HCT116 (cell line): ENCODE data around the gene FBXO8. TPM values are rescaled to one million over a fixed set of nuclear protein-coding genes. Genes with fewer than 3 reads are reported as not detected.

Experiments
- ATAC-seq: fragments of 200-7000 bp; cut with Tn5 transposase; 2 replicates; pipeline ENCODE4 v1.9.1; 2020; ENCODE audit warnings: mild to moderate bottlenecking, moderate library complexity
- BruUV-seq: library from RNA; stranded (reverse); fragments of 400-500 nt; replicated peaks from 2 replicates; lab custom pipeline; 2021; lab: Mats Ljungman, UMichigan
- CTCF ChIA-PET: fragments of 300-600 bp; sonication (Branson Sonifier 250); formaldehyde crosslinking; loops from one replicate; lab custom pipeline; 2021; ENCODE audit warnings: antibody characterized with exemption; lab: Charles Lee
- POLR2A ChIA-PET: fragments of 300-600, 350-600 bp; sonication (Branson Sonifier 250); formaldehyde crosslinking; loops from one replicate; lab custom pipeline; 2021; ENCODE audit warnings: antibody characterized with exemption; lab: Charles Lee
- RAD21 ChIA-PET, 2 experiments: fragments of 300-600 bp; sonication (Branson Sonifier 250); formaldehyde crosslinking; loops; one replicate each; lab custom pipeline; 2023; ENCODE audit warnings: low total read pairs in 2 of 2; ENCODE audit not compliant: uncharacterized antibody in 2 of 2, unreplicated experiment in 2 of 2, low non-redundant PET in 1 of 2; lab: Charles Lee
- DNase-seq: peaks from one replicate; pipeline ENCODE4 v3.0.0-alpha.2; 2010; ENCODE audit warnings: low read depth, low spot score
- H2AFZ ChIP-seq: fragments of 200-600 bp; shearing (Covaris generic), sonication (generic); 2 replicates; pipeline ENCODE4 v1.6.1; 2017; ENCODE audit warnings: low read depth, mixed run types, mixed read lengths, antibody characterized with exemption, low read length; ENCODE audit not compliant: poor library complexity, severe bottlenecking
- H3K27ac ChIP-seq: 2 replicates; pipeline ENCODE4 v1.5.1; 2012; ENCODE audit warnings: low read depth, low read length
- H3K27me3 ChIP-seq: fragments of 200-600 bp; sonication (generic); 2 replicates; pipeline ENCODE4 v1.6.1; 2016; ENCODE audit warnings: mixed run types, low read length, mixed read lengths; ENCODE audit not compliant: insufficient read depth
- H3K36me3 ChIP-seq, 2 experiments: fragments of 200-500 bp in 1 of 2; fragments of 200-600 bp in 1 of 2; sonication (Bioruptor generic) in 1 of 2; sonication (generic) in 1 of 2; 2 replicates each; pipeline versions ENCODE4 v1.5.1 to v1.6.1; 2014 to 2016; ENCODE audit warnings: low read length in 2 of 2, inconsistent platforms in 1 of 2, mixed read lengths in 1 of 2, mixed run types in 1 of 2; ENCODE audit not compliant: insufficient read depth in 2 of 2, control insufficient read depth in 1 of 2
- H3K4me1 ChIP-seq, 2 experiments: fragments of 200-600 bp in 1 of 2; sonication (generic) in 1 of 2; 2 replicates each; pipeline versions ENCODE4 v1.5.1 to v1.6.1; 2012 to 2017; ENCODE audit warnings: low read length in 2 of 2, inconsistent platforms in 1 of 2, mild to moderate bottlenecking in 1 of 2, mixed read lengths in 1 of 2, mixed run types in 1 of 2, moderate library complexity in 1 of 2; ENCODE audit not compliant: insufficient read depth in 2 of 2, control insufficient read depth in 1 of 2
- H3K4me2 ChIP-seq: fragments of 200-600 bp; sonication (generic); 2 replicates; pipeline ENCODE4 v1.6.1; 2017; ENCODE audit warnings: mixed run types, low read length, mixed read lengths
- H3K4me3 ChIP-seq, 2 experiments: fragments of 200-600 bp in 1 of 2; sonication (generic) in 1 of 2; replicated peaks in 1 of 2; 2 replicates each; pipeline ENCODE4 v1.5.1; 2011 to 2016; ENCODE audit warnings: low read length in 2 of 2, control low read depth in 1 of 2, low read depth in 1 of 2, mild to moderate bottlenecking in 1 of 2, mixed read lengths in 1 of 2, mixed run types in 1 of 2
- H3K79me2 ChIP-seq: fragments of 200-600 bp; sonication (generic); 2 replicates; pipeline ENCODE4 v1.6.1; 2017; ENCODE audit warnings: mild to moderate bottlenecking, mixed run types, low read length, moderate library complexity, mixed read lengths; ENCODE audit not compliant: insufficient read depth
- H3K9ac ChIP-seq: fragments of 200-600 bp; sonication (generic); 2 replicates; pipeline ENCODE4 v1.6.1; 2016; ENCODE audit warnings: low read length, mixed read lengths
- H3K9me2 ChIP-seq: fragments of 200-600 bp; sonication (generic), shearing (Covaris generic); 2 replicates; pipeline ENCODE4 v1.6.1; 2017; ENCODE audit warnings: mixed run types, mild to moderate bottlenecking, moderate library complexity; ENCODE audit not compliant: insufficient read depth
- H3K9me3 ChIP-seq, 2 experiments: fragments of 200-500 bp in 1 of 2; fragments of 200-600 bp in 1 of 2; sonication (Bioruptor generic) in 1 of 2; sonication (generic) in 1 of 2; 2 replicates each; pipeline ENCODE4 v1.6.1; 2014 to 2017; ENCODE audit warnings: low read length in 2 of 2, mixed read lengths in 2 of 2, inconsistent platforms in 1 of 2, low read depth in 1 of 2, mild to moderate bottlenecking in 1 of 2, mixed run types in 1 of 2, moderate library complexity in 1 of 2; ENCODE audit not compliant: control insufficient read depth in 1 of 2, insufficient read depth in 1 of 2
- H4K20me1 ChIP-seq: fragments of 200-600 bp; sonication (generic), shearing (Covaris generic); 2 replicates; pipeline ENCODE4 v1.6.1; 2017; ENCODE audit warnings: mixed run types, mild to moderate bottlenecking, moderate library complexity; ENCODE audit not compliant: insufficient read depth
- CEBPB ChIP-seq: IDR thresholded peaks from 2 replicates; pipeline ENCODE4 v1.6.1; 2012; ENCODE audit warnings: low read depth
- ELF1 ChIP-seq: IDR thresholded peaks from 2 replicates; pipeline ENCODE4 v1.6.1; 2012; ENCODE audit warnings: low read depth, borderline replicate concordance
- JUND ChIP-seq: IDR thresholded peaks from 2 replicates; pipeline ENCODE4 v1.6.1; 2012
- POLR2AphosphoS5 ChIP-seq: IDR thresholded peaks from 2 replicates; pipeline ENCODE4 v1.6.1; 2011; ENCODE audit warnings: mild to moderate bottlenecking, low read depth, low read length, moderate library complexity
- TCF7L2 ChIP-seq: IDR thresholded peaks from 2 replicates; pipeline ENCODE4 v1.7.0; 2011; ENCODE audit warnings: borderline replicate concordance, inconsistent platforms; ENCODE audit not compliant: insufficient read depth, insufficient read length; ENCODE audit errors: extremely low read depth
- YY1 ChIP-seq: IDR thresholded peaks from 2 replicates; pipeline ENCODE4 v1.6.1; 2011; ENCODE audit warnings: low read length, low read depth, moderate library complexity, mild to moderate bottlenecking; ENCODE audit not compliant: insufficient replicate concordance; ENCODE audit errors: extremely low read depth
- intact Hi-C: fragments of 100-400 bp; cut with micrococcal nuclease; formaldehyde crosslinking; loops from 2 replicates; pipeline ENCODE4 v1.10.0; 2022
- total RNA-seq: library from RNA; stranded (reverse); gene quantifications from one replicate; pipeline ENCODE4 v1.2.1, GENCODE V29; 2021; ENCODE audit not compliant: unreplicated experiment
- TF ChIP-seq, protein P1 (sequence below): IDR thresholded peaks from 2 replicates; pipeline ENCODE4 v1.6.1; 2012; ENCODE audit warnings: low read depth
- TF ChIP-seq, protein P2 (sequence below), 3 experiments: fragments of 200-600 bp in 1 of 3; sonication (generic) in 1 of 3; IDR thresholded peaks in 2 of 3; conservative IDR thresholded peaks in 1 of 3; 2 replicates each; pipeline ENCODE4 v1.5.1; 2012 to 2017; ENCODE audit warnings: low read depth in 2 of 3, low read length in 2 of 3, antibody characterized with exemption in 1 of 3, borderline replicate concordance in 1 of 3, control low read depth in 1 of 3, mild to moderate bottlenecking in 1 of 3, mixed read lengths in 1 of 3, mixed run types in 1 of 3, moderate library complexity in 1 of 3; ENCODE audit not compliant: insufficient read depth in 1 of 3
- TF ChIP-seq, protein P3 (sequence below): IDR thresholded peaks from 2 replicates; pipeline ENCODE4 v1.6.1; 2012

FBXO8 gene
- total RNA-seq, 1 experiment from 2014 or later, result 13.0 TPM

DNA sequence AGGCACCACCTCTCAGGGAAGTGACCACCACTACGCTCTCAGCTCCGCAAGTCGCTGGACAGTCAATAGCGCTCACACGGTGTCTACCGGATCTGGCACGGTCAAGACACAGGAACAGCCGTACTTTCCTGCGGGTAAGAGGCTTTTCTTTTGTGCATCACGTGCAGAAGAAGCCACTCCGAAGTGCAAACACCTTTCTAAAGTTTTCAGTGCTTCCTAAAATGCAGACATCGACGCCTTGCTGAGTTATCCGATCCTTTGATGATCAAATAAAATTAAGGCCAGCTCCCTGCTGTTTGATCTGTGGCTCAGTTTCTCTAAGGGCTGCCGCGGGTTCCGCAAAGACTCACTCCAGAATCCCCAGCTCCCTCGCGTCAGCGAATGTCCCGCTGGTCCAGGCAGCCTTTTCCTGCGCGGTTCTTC, 71.8 kb downstream of the FBXO8 start (continued):
- TF ChIP-seq, protein P1, sequence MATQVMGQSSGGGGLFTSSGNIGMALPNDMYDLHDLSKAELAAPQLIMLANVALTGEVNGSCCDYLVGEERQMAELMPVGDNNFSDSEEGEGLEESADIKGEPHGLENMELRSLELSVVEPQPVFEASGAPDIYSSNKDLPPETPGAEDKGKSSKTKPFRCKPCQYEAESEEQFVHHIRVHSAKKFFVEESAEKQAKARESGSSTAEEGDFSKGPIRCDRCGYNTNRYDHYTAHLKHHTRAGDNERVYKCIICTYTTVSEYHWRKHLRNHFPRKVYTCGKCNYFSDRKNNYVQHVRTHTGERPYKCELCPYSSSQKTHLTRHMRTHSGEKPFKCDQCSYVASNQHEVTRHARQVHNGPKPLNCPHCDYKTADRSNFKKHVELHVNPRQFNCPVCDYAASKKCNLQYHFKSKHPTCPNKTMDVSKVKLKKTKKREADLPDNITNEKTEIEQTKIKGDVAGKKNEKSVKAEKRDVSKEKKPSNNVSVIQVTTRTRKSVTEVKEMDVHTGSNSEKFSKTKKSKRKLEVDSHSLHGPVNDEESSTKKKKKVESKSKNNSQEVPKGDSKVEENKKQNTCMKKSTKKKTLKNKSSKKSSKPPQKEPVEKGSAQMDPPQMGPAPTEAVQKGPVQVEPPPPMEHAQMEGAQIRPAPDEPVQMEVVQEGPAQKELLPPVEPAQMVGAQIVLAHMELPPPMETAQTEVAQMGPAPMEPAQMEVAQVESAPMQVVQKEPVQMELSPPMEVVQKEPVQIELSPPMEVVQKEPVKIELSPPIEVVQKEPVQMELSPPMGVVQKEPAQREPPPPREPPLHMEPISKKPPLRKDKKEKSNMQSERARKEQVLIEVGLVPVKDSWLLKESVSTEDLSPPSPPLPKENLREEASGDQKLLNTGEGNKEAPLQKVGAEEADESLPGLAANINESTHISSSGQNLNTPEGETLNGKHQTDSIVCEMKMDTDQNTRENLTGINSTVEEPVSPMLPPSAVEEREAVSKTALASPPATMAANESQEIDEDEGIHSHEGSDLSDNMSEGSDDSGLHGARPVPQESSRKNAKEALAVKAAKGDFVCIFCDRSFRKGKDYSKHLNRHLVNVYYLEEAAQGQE, result no peak
- TF ChIP-seq TCF7L2, result no peak
- TF ChIP-seq, protein P2, sequence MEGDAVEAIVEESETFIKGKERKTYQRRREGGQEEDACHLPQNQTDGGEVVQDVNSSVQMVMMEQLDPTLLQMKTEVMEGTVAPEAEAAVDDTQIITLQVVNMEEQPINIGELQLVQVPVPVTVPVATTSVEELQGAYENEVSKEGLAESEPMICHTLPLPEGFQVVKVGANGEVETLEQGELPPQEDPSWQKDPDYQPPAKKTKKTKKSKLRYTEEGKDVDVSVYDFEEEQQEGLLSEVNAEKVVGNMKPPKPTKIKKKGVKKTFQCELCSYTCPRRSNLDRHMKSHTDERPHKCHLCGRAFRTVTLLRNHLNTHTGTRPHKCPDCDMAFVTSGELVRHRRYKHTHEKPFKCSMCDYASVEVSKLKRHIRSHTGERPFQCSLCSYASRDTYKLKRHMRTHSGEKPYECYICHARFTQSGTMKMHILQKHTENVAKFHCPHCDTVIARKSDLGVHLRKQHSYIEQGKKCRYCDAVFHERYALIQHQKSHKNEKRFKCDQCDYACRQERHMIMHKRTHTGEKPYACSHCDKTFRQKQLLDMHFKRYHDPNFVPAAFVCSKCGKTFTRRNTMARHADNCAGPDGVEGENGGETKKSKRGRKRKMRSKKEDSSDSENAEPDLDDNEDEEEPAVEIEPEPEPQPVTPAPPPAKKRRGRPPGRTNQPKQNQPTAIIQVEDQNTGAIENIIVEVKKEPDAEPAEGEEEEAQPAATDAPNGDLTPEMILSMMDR (IDR thresholded peaks at IDR 0.05 in 2 of 3, conservative IDR thresholded peaks at IDR 0.05 in 1 of 3; ENCODE audit: borderline replicate concordance in 1 of 3, insufficient read depth in 1 of 3, low read depth in 2 of 3, low read length in 2 of 3), result no peak
- TF ChIP-seq POLR2AphosphoS5, result no peak
- TF ChIP-seq, all 23 proteins: peak for 0

DNA sequence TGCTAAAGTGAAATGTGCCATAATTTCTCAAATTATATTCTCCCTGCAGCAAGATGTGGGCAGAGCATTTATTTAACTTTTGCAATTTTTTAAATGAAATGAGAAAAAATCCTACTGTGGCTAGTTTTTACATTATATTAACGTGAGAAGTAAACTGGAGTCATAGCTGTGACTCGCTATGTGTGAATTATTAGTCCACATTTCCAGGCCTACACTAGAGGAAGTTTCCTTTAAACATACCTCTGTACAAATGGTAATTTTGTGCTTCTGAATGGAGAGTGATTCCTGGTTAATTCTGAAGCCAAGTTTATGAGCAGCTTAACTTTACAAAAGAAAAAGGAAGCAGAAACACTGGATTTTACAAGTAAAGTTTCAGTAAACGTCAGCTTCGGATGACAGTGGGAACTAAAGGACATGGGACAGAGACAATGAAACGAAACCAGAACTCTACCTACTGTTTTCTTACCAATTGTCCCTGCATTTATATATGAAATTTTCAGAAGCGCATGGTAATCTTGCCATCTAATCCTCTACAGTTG, 72.4 kb downstream of the FBXO8 start:
- Histone ChIP-seq H3K27ac (no peak overlapping the region), H3K4me3 (no peak overlapping the region), H3K27me3 (peaks cover 5% of the 10 kb centered on the region), H3K36me3 (no peaks in the 10 kb centered on the region), H3K4me1 (no peaks in the 10 kb centered on the region), H3K9me3 (no peaks in the 10 kb centered on the region), H2AFZ (no peak overlapping the region), H3K9ac (no peak overlapping the region), H3K9me2 (no peaks in the 10 kb centered on the region), H4K20me1 (no peaks in the 10 kb centered on the region), H3K4me2 (no peak overlapping the region), H3K79me2 (no peaks in the 10 kb centered on the region)
- ChIA-PET POLR2A (interaction anchor here (0.8 kb wide), 1 partner anchor 9 kb away, joined by 3 read pairs; no protein-coding TSS in a partner anchor), RAD21 (interaction anchor here in 1 of 2 experiments (1.2 kb wide), 1 partner anchor 73 kb away, joined by 3 read pairs; the partner anchor contains the start of genes CEP44 and FBXO8), CTCF (no interaction called here)
- intact Hi-C loops, result no loop called here
- no TSS peak for BruUV-seq
- DNase-seq (no peak), ATAC-seq (no peak)
- TF ChIP-seq, protein P2 (IDR thresholded peaks at IDR 0.05 in 2 of 3, conservative IDR thresholded peaks at IDR 0.05 in 1 of 3; ENCODE audit: borderline replicate concordance in 1 of 3, insufficient read depth in 1 of 3, low read depth in 2 of 3, low read length in 2 of 3), result no peak
- TF ChIP-seq, protein P3, sequence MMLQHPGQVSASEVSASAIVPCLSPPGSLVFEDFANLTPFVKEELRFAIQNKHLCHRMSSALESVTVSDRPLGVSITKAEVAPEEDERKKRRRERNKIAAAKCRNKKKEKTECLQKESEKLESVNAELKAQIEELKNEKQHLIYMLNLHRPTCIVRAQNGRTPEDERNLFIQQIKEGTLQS, result no peak
- TF ChIP-seq YY1 (no peak), ELF1 (no peak), CEBPB (no peak), TCF7L2 (no peak), JUND (no peak)
- TF ChIP-seq, protein P1, result no peak
